GM12864 (cell line): ENCODE data around the gene INKA2.

Experiments used
- DNase-seq: peaks from one replicate; pipeline ENCODE4 v3.0.0-alpha.2; 2011; ENCODE audit warnings: low read depth
- H3K4me3 ChIP-seq: 2 replicates; pipeline ENCODE4 v1.5.1; 2011; ENCODE audit warnings: mild to moderate bottlenecking, low read depth, low read length, control low read depth
- TF ChIP-seq, protein P1 (sequence below): IDR thresholded peaks from 2 replicates; pipeline ENCODE4 v1.5.1; 2011; ENCODE audit warnings: low read depth, mild to moderate bottlenecking, moderate library complexity, low read length, control low read depth, inconsistent platforms; ENCODE audit errors: missing control alignments

Gene INKA2

DNA sequence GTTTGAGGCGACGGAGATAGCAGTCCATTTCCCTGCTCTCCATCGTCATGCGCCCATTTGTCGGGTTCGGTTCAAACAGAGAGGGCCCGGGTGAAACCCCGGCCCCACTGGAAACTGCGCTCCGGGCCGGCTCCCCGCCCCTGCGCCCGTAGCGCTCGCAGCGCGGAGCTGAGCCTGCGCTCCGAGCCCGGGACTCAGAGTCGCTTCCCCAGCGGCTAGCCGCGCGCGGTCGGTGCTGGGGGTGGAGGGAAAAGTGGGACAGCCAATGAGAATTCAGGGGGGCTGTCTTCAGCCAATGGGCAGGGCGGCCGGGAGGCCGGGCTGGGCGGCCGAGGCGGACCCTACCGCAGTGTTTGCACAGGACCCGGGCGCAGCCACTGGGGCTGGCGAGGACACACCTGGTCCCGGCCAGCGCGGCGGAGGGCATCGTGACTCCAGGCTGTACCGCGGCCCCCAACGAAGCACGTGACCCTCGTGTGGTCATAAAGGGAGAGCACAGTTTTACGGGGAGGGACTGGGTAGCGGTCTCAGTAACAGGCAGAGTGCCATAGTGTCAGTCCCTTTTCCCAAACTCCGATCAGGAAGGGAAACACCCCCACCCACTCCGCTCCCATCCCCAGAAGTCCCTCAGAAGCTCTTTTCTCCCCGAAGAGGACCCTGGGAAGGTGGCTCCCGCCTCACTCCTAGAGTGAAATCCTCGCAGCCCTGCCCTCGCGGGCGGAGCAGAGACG is at the start of gene INKA2:
Gene INKA2 (minus strand): TSS at position 202 of the 731 bp plus-strand sequence. CDS start 153 bp downstream, at position 49.
- H3K4me3 ChIP-seq: peak within 1 kb of the TSS; percentile 59
- peak; percentile 59 for DNase-seq
- TF ChIP-seq, protein P1, sequence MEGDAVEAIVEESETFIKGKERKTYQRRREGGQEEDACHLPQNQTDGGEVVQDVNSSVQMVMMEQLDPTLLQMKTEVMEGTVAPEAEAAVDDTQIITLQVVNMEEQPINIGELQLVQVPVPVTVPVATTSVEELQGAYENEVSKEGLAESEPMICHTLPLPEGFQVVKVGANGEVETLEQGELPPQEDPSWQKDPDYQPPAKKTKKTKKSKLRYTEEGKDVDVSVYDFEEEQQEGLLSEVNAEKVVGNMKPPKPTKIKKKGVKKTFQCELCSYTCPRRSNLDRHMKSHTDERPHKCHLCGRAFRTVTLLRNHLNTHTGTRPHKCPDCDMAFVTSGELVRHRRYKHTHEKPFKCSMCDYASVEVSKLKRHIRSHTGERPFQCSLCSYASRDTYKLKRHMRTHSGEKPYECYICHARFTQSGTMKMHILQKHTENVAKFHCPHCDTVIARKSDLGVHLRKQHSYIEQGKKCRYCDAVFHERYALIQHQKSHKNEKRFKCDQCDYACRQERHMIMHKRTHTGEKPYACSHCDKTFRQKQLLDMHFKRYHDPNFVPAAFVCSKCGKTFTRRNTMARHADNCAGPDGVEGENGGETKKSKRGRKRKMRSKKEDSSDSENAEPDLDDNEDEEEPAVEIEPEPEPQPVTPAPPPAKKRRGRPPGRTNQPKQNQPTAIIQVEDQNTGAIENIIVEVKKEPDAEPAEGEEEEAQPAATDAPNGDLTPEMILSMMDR: no peak

DNA sequence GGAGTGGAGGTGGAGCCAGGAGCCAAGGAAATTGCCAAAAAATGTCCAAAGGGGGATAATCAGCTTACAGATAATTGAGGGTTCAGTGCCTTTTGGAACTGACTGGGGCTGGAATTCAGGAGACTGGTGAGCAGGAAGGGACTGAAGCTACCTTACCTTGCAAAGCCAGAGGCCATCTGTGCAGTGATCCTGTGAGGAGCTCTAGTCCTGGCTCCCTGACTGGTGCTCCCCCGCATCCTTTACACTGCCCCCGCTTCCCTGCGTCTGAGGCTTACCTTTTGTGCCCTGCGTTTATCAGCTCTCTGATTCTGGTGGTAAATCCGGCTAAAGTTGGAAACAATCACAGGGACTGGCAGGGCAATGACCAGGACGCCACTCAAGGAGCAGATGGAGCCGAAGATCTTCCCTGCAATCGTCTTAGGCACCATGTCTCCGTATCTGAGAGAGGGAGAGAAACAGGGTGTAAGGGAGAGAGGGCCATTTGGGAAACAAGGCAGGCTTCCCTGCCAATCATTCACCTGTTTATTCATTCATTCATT is 47.5 kb upstream of the INKA2 start:
- DNase-seq: no peak
- H3K4me3 ChIP-seq: no peak overlapping the region
- TF ChIP-seq, protein P1: no peak

DNA sequence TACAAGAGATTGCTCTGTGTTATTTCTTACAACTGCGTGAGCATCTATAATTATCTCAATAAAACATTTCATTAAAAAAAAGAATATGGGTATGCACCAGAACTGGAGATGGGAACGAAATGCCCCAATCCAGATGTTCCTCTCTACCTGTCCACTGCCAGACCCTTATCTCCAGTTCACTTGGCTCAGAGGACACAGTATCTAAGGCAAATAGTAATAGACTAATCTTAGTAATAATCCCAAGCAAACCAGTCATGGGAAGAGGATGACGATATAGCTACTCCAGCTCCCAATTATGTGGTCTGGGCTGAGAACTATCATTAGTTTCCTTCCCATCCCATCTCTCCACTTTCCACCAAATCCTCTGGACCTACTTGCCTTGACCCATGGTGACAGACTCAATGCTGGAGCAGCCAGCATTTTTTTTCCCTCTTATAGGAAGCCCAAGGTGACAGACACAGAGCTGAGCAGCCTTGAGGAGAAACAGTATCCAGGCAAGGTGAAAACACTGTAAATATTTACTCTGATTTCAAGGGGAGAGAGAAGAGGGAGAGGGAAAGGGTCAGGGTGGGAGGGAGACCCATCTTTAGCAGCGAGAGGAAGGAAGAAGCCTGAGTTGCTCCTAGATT is 45.2 kb upstream of the INKA2 start:
- DNase-seq: no peak
- TF ChIP-seq, protein P1: no peak
- no peak overlapping the region for H3K4me3 ChIP-seq

DNA sequence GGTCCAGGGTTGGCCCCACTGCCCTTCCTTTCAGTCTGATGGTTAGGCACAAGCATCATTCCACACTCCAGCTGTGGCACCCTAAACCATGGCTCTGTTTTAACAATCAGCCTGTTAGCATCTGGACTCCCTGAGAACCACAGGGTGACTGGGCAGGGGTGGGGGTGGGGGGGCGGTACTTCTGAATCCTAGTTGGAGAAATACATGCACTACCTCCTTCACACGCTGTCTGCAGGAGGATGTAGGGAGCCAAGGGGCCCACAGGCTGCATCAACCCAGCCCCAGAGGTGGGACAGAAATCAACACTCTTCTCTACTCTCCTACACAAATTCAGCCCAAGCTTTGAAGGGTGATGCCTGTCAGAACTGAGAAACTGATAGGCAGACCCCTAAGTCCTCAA is 40.4 kb upstream of the INKA2 start:
- no peak overlapping the region for H3K4me3 ChIP-seq
- no peak for DNase-seq
- TF ChIP-seq, protein P1: no peak

DNA sequence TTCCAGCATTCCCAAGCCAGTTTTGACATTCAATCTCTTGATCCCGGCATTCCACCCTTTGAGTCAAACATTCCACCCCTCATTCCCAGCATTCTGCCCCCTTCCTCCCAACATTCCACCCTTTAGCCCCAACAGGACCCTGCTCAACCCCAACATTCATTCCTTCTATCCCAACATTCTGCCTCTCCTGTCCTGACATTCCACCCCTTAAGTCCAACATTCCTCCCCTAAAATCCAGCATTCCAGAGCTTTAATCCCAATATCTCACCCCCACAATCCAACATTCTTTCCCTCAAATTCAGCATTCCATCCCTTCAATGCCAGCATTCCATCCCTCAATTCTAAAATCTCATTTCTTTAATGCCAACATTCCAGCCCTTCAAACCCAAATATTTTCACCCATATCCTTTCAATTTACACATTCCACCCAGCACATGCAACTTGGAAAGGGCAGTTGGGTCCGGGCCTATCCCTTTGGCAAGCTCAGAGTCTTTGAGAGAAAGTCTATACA is 39.4 kb upstream of the INKA2 start:
- H3K4me3 ChIP-seq: no peak overlapping the region
- DNase-seq: no peak
- TF ChIP-seq, protein P1: no peak

DNA sequence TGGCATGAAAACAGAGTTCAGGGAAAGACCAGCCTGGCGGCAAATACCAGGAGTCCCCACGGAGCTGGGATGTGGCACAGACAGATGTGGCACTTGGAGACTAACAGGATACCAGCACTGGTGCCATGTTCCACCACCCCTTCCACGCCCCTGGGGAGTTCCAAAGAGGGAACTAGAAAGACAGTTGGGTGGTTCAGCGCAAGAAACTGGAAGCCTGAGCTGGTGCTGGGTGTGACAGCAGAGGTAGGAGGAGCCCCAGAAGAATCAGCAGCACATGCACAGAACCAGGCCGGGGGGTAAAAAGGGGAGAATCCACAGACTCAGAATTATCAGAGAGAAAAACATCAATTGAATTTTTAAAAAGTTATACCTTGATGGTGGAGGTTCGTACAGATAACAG is 38.9 kb upstream of the INKA2 start:
- no peak overlapping the region for H3K4me3 ChIP-seq
- TF ChIP-seq, protein P1: no peak
- DNase-seq: no peak
